Mammary epithelial cell (primary cell): ENCODE data around the gene SLC43A3.

Experiments
- CTCF ChIP-seq, 2 donors: IDR thresholded peaks in 1 of 2; conservative IDR thresholded peaks in 1 of 2; 2 replicates each; pipeline ENCODE4 v1.5.1; 2011 to 2012; ENCODE audit warnings: inconsistent platforms in 2 of 2, low read length in 2 of 2, mild to moderate bottlenecking in 2 of 2, control low read depth in 1 of 2, low read depth in 1 of 2; ENCODE audit not compliant: insufficient read depth in 1 of 2; ENCODE audit errors: extremely low read depth in 1 of 2
- EZH2 ChIP-seq: IDR thresholded peaks from 2 replicates; pipeline ENCODE4 v1.6.1; 2012; ENCODE audit warnings: low read length, inconsistent platforms, borderline replicate concordance

GRCh38 chr11:57405271-57405860 is 21.6 kb downstream of the SLC43A3 start:
- no peak for TF ChIP-seq CTCF (conservative IDR thresholded peaks at IDR 0.05 in 1 of 2, IDR thresholded peaks at IDR 0.05 in 1 of 2; ENCODE audit: extremely low read depth in 1 of 2, insufficient read depth in 1 of 2, low read depth in 1 of 2, low read length in 2 of 2)
- no peak for TF ChIP-seq EZH2
